ENCODE results near the gene RNU7-1. TPM values are rescaled to one million over a fixed set of nuclear protein-coding genes. Genes with fewer than 3 reads are reported as not detected.
A peak's percentile ranks its signal among the peaks of the same experiment; 100 is the strongest.

Gene RNU7-1
- total RNA-seq, 2 donors from 2014 or later = not detected

DNA sequence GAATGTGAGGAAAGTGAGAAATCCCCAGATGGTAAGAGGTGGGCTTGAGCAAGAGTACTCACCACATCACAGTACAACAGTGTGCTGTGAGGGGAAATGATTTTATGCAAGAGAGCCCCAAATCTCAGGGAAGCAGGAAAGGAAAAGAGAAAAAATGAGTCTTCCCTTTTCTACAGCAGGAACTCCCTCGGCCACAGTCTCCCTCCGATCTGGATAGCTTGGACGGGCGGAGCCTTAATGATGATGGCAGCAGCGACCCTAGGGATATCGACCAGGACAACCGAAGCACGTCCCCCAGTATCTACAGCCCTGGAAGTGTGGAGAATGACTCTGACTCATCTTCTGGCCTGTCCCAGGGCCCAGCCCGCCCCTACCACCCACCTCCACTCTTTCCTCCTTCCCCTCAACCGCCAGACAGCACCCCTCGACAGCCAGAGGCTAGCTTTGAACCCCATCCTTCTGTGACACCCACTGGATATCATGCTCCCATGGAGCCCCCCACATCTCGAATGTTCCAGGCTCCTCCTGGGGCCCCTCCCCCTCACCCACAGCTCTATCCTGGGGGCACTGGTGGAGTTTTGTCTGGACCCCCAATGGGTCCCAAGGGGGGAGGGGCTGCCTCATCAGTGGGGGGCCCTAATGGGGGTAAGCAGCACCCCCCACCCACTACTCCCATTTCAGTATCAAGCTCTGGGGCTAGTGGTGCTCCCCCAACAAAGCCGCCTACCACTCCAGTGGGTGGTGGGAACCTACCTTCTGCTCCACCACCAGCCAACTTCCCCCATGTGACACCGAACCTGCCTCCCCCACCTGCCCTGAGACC, 8.0 kb upstream of the RNU7-1 start:
- no peak for DNase-seq
- ATAC-seq = no peak
- intact Hi-C loops (cut with DNase I) = no loop called here

DNA sequence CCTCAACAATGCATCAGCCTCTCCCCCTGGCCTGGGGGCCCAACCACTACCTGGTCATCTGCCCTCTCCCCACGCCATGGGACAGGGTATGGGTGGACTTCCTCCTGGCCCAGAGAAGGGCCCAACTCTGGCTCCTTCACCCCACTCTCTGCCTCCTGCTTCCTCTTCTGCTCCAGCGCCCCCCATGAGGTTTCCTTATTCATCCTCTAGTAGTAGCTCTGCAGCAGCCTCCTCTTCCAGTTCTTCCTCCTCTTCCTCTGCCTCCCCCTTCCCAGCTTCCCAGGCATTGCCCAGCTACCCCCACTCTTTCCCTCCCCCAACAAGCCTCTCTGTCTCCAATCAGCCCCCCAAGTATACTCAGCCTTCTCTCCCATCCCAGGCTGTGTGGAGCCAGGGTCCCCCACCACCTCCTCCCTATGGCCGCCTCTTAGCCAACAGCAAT, 7.4 kb upstream of the RNU7-1 start:
- no peak for ATAC-seq
- intact Hi-C loops (cut with DNase I) = no loop called here
- DNase-seq = no peak

DNA sequence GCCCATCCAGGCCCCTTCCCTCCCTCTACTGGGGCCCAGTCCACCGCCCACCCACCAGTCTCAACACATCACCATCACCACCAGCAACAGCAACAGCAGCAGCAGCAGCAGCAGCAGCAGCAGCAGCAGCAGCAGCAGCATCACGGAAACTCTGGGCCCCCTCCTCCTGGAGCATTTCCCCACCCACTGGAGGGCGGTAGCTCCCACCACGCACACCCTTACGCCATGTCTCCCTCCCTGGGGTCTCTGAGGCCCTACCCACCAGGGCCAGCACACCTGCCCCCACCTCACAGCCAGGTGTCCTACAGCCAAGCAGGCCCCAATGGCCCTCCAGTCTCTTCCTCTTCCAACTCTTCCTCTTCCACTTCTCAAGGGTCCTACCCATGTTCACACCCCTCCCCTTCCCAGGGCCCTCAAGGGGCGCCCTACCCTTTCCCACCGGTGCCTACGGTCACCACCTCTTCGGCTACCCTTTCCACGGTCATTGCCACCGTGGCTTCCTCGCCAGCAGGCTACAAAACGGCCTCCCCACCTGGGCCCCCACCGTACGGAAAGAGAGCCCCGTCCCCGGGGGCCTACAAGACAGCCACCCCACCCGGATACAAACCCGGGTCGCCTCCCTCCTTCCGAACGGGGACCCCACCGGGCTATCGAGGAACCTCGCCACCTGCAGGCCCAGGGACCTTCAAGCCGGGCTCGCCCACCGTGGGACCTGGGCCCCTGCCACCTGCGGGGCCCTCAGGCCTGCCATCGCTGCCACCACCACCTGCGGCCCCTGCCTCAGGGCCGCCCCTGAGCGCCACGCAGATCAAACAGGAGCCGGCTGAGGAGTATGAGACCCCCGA, 6.8 kb upstream of the RNU7-1 start:
- peak; percentile 2 to 4 for ATAC-seq
- no peak for DNase-seq
- intact Hi-C loops (cut with DNase I) = no loop called here

DNA sequence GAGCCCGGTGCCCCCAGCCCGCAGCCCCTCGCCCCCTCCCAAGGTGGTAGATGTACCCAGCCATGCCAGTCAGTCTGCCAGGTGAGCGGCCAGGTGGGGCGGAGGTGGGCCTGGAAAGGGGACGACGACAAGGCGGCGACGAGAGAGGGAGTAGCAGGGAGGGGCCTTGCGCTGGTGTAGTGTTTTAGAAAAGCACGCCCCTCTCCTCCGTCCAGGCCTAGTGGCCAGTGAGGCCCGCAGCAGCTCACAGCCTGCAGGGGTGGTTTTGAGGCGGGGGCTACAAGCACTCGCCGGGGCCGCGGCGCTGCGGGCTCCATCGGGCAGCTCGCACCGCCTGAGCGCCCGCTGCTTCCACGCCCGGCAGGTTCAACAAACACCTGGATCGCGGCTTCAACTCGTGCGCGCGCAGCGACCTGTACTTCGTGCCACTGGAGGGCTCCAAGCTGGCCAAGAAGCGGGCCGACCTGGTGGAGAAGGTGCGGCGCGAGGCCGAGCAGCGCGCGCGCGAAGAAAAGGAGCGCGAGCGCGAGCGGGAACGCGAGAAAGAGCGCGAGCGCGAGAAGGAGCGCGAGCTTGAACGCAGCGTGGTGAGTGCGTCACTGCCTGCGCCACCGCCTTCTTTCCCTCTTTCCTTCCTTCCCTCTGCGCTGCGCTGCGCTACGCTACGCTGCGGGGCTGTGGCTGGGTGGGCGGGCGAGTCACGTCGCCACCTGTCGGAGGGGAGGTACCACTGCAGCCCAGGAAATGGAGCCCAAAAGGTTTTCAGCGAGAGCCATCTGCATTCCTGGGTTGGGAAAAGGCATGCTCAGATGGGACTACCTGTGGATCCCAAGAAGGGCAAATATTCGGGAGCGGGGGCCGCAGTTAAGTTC, 5.9 kb upstream of the RNU7-1 start:
- intact Hi-C loops (cut with DNase I) = no loop called here
- ATAC-seq (peak; percentile 89 to 94), DNase-seq (peak; percentile 94)

DNA sequence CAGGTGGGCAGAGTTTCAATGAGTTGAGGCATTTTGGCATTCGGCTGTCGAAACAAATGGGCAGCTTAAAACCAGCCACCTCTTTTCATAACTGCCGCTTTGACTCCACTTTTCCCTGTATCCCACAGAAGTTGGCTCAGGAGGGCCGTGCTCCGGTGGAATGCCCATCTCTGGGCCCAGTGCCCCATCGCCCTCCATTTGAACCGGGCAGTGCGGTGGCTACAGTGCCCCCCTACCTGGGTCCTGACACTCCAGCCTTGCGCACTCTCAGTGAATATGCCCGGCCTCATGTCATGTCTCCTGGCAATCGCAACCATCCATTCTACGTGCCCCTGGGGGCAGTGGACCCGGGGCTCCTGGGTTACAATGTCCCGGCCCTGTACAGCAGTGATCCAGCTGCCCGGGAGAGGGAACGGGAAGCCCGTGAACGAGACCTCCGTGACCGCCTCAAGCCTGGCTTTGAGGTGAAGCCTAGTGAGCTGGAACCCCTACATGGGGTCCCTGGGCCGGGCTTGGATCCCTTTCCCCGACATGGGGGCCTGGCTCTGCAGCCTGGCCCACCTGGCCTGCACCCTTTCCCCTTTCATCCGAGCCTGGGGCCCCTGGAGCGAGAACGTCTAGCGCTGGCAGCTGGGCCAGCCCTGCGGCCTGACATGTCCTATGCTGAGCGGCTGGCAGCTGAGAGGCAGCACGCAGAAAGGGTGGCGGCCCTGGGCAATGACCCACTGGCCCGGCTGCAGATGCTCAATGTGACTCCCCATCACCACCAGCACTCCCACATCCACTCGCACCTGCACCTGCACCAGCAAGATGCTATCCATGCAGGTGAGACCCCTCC, 5.0 kb upstream of the RNU7-1 start:
- ATAC-seq (peak in 1 of 2 donors; percentile 1), DNase-seq (peak; percentile 44)
- intact Hi-C loops (cut with DNase I) = no loop called here

DNA sequence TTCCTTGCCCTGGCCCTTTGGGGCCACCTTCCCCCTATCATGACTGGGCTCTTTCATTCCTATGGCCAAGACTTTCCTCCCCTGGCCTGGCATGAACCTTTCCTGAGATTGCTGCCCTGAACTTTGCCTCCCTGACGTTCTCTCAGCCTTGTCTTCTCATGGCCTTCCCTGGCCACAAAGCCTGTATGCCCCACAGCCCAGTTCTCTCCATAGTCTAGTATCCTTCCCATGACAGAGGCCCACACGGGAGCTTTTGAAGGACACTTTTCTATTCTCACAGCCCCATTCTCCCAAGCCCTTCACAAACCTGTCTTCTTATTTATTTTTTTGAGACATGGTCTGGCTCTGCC, 4.5 kb upstream of the RNU7-1 start:
- no peak for ATAC-seq
- intact Hi-C loops (cut with DNase I) = no loop called here
- no peak for DNase-seq

DNA sequence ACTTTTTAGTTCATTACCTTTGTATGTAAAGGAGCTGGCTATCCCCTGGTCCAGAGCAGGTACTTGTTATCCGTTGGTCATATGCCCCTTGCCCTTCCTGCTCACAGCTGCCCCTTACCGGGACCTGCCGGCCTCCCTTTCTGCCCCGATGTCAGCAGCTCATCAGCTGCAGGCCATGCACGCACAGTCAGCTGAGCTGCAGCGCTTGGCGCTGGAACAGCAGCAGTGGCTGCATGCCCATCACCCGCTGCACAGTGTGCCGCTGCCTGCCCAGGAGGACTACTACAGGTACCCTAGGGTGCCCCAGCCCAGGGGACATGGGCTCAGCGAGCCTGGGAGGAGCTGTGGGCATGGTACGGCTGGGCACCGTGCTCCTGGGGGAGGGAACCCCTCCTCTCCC, 2.3 kb upstream of the RNU7-1 start:
- intact Hi-C loops (cut with DNase I) = no loop called here
- no peak for ATAC-seq
- no peak for DNase-seq

DNA sequence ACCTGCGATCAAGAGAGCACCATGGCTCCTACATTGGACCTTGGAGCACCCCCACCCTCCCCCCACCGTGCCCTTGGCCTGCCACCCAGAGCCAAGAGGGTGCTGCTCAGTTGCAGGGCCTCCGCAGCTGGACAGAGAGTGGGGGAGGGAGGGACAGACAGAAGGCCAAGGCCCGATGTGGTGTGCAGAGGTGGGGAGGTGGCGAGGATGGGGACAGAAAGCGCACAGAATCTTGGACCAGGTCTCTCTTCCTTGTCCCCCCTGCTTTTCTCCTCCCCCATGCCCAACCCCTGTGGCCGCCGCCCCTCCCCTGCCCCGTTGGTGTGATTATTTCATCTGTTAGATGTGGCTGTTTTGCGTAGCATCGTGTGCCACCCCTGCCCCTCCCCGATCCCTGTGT, 1.8 kb upstream of the RNU7-1 start:
- DNase-seq (peak; percentile 29), ATAC-seq (no peak)
- intact Hi-C loops (cut with DNase I) = no loop called here

DNA sequence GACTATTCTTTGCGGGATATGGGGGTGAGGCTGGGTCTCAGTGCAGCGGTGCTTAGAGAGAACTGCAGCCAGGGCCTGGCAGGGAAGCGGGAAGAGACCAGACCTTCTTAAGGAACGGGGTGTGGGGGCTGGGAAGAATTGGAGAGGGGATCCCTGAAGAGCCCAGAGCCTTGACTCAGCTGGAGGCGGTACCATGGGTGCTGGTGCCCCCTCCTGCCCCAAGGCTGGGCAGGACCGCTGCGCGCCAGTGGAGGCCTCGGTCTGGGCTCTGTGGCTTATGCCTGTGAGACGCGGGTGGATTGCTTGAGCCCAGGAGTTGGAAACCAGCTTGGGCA, 1.3 kb upstream of the RNU7-1 start:
- ATAC-seq = no peak
- DNase-seq = peak; percentile 33
- intact Hi-C loops (cut with DNase I) = no loop called here

DNA sequence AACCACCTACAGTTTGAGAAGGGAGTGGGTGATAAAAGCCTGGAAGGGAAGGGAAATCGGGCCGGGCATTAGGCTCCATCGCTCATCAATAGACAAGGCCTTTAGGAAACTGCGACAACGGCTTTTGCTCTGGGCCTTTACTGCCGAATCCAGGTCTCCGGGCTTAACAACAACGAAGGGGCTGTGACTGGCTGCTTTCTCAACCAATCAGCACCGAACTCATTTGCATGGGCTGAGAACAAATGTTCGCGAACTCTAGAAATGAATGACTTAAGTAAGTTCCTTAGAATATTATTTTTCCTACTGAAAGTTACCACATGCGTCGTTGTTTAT, 261 bp upstream of the RNU7-1 start:
- DNase-seq = peak; percentile 83
- intact Hi-C loops (cut with DNase I) = no loop called here
- ATAC-seq = peak; percentile 57 to 64

DNA sequence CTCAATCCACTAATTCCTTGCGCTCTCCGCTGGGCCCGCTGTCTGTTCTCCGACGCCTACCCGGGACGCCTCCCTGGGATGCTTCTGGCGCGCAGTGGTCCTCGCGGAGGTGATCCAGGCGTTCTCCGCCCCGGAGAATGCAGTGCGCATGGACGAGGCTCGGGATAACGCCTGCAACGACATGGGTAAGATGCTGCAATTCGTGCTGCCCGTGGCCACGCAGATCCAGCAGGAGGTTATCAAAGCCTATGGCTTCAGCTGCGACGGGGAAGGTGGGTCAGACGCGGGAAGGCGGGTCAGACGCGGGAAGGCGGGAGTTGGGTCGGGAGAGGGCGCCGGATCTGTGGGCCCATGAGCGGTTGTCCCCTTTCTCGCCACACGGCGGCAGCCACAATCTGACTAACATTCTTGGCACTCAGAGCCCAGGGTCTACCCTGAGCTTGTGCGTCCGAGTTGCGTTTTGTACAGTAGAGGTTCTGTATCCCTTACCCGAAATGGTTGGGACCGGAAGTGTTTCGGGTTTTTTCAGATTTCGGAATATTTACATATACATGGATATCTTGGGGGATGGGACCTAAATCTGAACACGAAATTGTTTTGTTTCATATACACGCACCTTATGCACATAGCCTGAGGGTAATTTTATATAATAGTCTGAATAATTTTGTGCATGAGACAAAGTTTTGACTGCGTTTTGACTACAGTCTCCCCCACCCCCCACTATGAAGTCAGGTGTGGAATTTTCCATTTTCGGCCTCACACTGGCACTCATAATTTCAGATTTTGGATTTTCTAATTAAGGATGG, 968 bp downstream of the RNU7-1 start:
- intact Hi-C loops (cut with DNase I) = loop anchor here in 1 of 2 donors (2.0 kb wide), 2 partner anchors 16 to 164 kb away; partner anchors contain the start of gene C1RL
- DNase-seq (peak; percentile 94), ATAC-seq (peak; percentile 75 to 80)

DNA sequence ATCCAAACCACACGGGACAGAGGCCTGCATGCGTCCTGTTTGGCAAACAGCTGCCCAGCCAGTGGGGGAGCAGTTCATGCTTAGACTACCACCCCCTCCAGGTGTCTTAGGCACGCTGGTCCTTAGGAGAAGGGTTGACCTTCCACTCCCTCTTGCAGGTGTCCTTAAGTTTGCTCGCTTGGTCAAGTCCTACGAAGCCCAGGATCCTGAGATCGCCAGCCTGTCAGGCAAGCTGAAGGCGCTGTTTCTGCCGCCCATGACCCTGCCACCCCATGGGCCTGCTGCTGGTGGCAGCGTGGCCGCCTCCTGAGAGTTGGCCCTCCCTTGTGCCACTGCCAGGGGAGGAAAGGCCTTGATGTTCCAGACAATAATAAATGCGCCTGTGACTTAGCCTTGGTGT, 2.0 kb downstream of the RNU7-1 start:
- intact Hi-C loops (cut with DNase I) = loop anchor here in 1 of 2 donors (2.0 kb wide), 2 partner anchors 15 to 163 kb away; partner anchors contain the start of gene C1RL
- DNase-seq (no peak), ATAC-seq (no peak)

DNA sequence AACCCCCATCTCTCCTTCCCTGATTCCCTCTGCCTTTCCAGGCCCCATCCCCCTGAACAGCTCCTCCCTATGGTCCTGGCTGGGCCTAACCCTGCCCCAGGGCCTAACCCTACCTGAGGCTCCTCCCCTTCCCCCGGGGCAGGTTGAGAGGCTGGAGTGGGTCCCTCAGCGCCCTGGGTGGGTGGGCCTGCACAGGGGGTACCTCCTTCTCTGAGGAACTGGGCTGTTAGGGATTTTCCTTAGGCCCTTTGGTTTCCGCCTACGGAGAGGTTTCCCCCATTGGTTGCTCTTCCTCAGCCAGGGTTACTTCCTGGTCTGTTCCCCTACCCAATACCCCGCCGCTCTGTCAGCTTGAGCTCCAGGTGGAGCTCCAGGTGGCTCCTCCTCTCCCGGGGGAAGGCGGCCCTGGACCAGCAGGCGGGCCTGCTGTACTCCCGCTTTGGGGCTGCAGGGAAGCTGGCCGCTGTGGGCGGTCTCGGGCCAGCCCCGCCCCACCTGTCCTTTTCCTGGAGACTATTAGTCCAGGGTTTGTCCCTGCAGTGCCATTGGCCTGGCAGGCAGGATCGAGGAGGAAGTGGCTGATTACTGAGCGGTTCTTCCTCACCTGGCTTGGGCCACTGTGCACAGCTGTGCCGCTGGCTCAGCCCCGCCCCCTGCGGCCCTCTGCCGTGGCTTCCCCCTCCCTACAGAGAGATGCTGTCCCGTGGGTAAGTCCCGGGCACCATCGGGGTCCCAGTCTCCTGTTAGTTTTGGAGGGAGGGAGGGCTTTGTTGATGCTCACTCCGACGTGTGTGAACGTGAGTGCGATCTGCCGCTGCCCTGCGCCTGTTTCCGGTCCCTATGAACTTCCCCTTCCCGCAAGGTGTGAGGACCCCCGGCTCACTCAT, 2.7 kb downstream of the RNU7-1 start:
- peak; percentile 62 for DNase-seq
- peak in 1 of 2 donors; percentile 44 for ATAC-seq
- intact Hi-C loops (cut with DNase I) = no loop called here

DNA sequence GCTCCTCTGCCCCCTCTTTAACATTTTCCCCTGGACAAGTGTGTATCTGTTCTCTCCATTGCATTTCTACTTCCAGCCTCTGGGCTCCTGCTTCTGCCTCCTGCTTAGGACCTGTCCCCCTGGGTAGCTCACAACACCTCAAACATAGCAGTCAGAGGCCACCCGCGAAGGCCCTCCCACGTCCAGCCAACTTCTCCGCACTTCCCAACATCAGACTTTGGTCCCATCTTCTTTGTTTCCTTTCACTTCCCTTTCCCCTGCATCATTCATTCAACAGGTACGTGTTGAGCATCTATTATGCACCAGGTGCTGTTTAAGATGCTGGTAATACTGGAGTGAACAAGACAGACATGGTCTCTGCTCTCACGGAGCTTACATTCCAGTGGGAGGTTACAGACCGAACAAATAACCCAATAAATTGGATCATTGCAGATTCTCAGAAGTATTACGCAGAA, 3.3 kb downstream of the RNU7-1 start:
- no peak for DNase-seq
- intact Hi-C loops (cut with DNase I) = no loop called here
- ATAC-seq = no peak

DNA sequence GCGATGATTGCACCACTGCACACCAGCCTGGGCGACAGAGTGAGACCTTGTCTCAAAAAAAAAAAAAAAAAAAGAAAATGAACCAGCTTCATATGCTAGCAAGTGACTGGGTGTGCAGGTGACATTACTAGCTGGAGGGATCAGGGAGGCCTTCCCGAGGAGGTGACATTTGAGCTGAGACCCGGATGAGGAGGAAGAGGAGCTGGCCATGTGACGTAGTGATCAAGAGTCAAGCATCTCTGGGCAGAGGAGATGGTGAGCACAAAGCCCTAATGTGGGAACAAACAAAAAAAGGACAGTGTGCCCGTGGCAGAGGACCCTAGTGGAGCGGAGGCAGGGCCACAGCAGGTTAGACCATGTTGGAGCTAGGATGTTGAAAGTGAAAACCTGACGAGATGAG, 4.0 kb downstream of the RNU7-1 start:
- no peak for DNase-seq
- intact Hi-C loops (cut with DNase I) = no loop called here
- no peak for ATAC-seq

DNA sequence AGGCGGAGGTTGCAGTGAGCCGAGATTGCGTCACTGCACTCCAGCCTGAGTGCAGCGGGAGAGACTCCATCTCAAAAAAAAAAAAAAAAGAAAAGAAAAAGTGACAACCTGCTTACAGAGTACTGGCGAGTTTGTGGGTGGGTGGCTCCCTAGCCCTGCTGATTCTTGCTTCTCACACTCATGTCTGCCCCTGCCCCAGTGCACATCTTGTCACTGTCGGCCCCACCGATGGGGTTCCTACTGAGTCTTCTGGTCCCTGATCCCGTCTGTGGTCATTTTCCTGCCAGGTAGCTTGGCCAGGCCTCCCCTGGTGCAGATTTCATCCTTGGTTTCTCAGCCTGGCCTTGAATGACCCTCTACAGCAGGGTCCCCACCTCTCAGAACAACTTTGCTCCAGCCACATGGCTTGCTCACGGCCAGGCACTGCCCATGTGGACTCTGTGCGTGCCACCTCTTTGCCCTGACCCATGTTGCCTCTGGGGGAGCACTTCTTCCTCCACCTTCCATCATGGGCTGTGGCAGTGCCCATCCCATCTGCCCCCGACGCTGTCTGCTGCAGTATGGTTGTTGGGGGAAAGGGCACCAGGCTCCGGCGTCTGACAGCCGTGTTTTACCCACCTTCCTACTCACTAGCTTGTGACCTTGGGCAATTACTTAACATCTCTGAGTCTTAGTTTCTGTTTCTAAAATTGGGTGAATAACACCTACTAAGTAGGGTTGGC, 5.4 kb downstream of the RNU7-1 start:
- DNase-seq (no peak), ATAC-seq (no peak)
- intact Hi-C loops (cut with DNase I) = no loop called here
